Activated CD4-positive, alpha-beta memory T cell treated with anti-CD3 and anti-CD28 coated beads for 36 hours (primary cell): ENCODE data around the gene MRPL41. TPM values are rescaled to one million over a fixed set of nuclear protein-coding genes. Genes with fewer than 3 reads are reported as not detected.
"Not testable (repeated sequence)": the region's sequence is repeated elsewhere in the genome, so short reads cannot be mapped to it uniquely, and the experiment has no call there.

ENCODE experiments used
- CTCF ChIA-PET: fragments of 350-600 bp; sonication (Branson Sonifier 250); formaldehyde crosslinking; loops from one replicate; lab custom pipeline; 2021; ENCODE audit warnings: antibody characterized with exemption, inconsistent platforms; lab: Charles Lee
- POLR2A ChIA-PET: fragments of 350-600 bp; sonication (Branson Sonifier 250); formaldehyde crosslinking; loops from one replicate; lab custom pipeline; 2021; ENCODE audit warnings: antibody characterized with exemption; lab: Charles Lee
- DNase-seq: peaks from one replicate; pipeline ENCODE4 v3.0.0-alpha.2; 2020
- H3K27ac Mint-ChIP-seq: one replicate; pipeline ENCODE4 v1.8.0; 2021; ENCODE audit warnings: mixed read lengths
- H3K27me3 Mint-ChIP-seq: one replicate; pipeline ENCODE4 v1.8.0; 2021; ENCODE audit warnings: mixed read lengths
- H3K36me3 Mint-ChIP-seq: one replicate; pipeline ENCODE4 v1.8.0; 2021; ENCODE audit warnings: mixed read lengths
- H3K4me1 Mint-ChIP-seq: one replicate; pipeline ENCODE4 v1.8.0; 2021; ENCODE audit warnings: low read depth, mixed read lengths
- H3K4me3 Mint-ChIP-seq: one replicate; pipeline ENCODE4 v1.8.0; 2021; ENCODE audit warnings: mild to moderate bottlenecking, mixed read lengths
- H3K9me3 Mint-ChIP-seq: one replicate; pipeline ENCODE4 v1.8.0; 2021; ENCODE audit warnings: mixed read lengths
- intact Hi-C: fragments of 100-400 bp; cut with micrococcal nuclease; formaldehyde crosslinking; loops from one replicate; pipeline ENCODE4 v1.15.1; 2023
- total RNA-seq, 2 experiments: library from RNA; stranded (reverse); gene quantifications; one replicate each; pipeline ENCODE4 v1.2.3, GENCODE V29; 2021

MRPL41 gene
- total RNA-seq, 2 experiments from 2014 or later = 48.0 to 48.8 TPM

GRCh38 chr9:137530331-137530730 is 21.3 kb upstream of the MRPL41 start:
- intact Hi-C loops = loop anchor here (10.0 kb wide), 1 partner anchor 236 kb away; no protein-coding TSS in a partner anchor
- POLR2A ChIA-PET = no interaction called here
- no peaks in the 10 kb centered on the region for H3K27me3 Mint-ChIP-seq
- H3K4me3 Mint-ChIP-seq = no peak overlapping the region
- H3K9me3 Mint-ChIP-seq = no peaks in the 10 kb centered on the region
- peaks cover 14% of the 10 kb centered on the region for H3K4me1 Mint-ChIP-seq
- DNase-seq = no peak
- no peak overlapping the region for H3K27ac Mint-ChIP-seq
- CTCF ChIA-PET = no interaction called here
- no peaks in the 10 kb centered on the region for H3K36me3 Mint-ChIP-seq

- peaks cover 2% of the 10 kb centered on the region for H3K9me3 Mint-ChIP-seq
- intact Hi-C loops = loop anchor here (10.0 kb wide), 1 partner anchor 236 kb away; no protein-coding TSS in a partner anchor
- H3K36me3 Mint-ChIP-seq = peaks cover 2% of the 10 kb centered on the region
- H3K4me1 Mint-ChIP-seq = peaks cover 17% of the 10 kb centered on the region
- CTCF ChIA-PET = interaction anchor here (0.7 to 1.1 kb wide), 2 partner anchors 11 to 108 kb away, joined by 3 to 4 read pairs; partner anchors contain the start of genes EXD3 and NOXA1
- POLR2A ChIA-PET = no interaction called here
- no peaks in the 10 kb centered on the region for H3K27me3 Mint-ChIP-seq
- no peak for DNase-seq
- no peak overlapping the region for H3K27ac Mint-ChIP-seq
- no peak overlapping the region for H3K4me3 Mint-ChIP-seq
These were observed 20.4 kb upstream of the MRPL41 start for GRCh38 chr9:137531099-137531765.

- DNase-seq, H3K36me3 Mint-ChIP-seq, H3K27ac Mint-ChIP-seq, CTCF ChIA-PET, H3K4me3 Mint-ChIP-seq, H3K9me3 Mint-ChIP-seq, POLR2A ChIA-PET, H3K27me3 Mint-ChIP-seq: not testable (repeated sequence)
- intact Hi-C loops = loop anchor here (10.0 kb wide), 1 partner anchor 238 kb away; no protein-coding TSS in a partner anchor
- peaks cover 27% of the 10 kb centered on the region for H3K4me1 Mint-ChIP-seq
These were observed 18.7 kb upstream of the MRPL41 start for GRCh38 chr9:137532891-137533468.

- H3K9me3 Mint-ChIP-seq = peaks cover 6% of the 10 kb centered on the region
- CTCF ChIA-PET = interaction anchor here (0.7 to 1.5 kb wide), 10 partner anchors 8 to 676 kb away, joined by 3 to 10 read pairs (median 3); partner anchors contain the start of genes EHMT1 and MRPL41
- intact Hi-C loops = loop anchor here (10.0 kb wide), 1 partner anchor 240 kb away; no protein-coding TSS in a partner anchor
- peak; percentile 26 for DNase-seq
- H3K27me3 Mint-ChIP-seq = no peaks in the 10 kb centered on the region
- H3K4me3 Mint-ChIP-seq = no peak overlapping the region
- peak overlapping the region; percentile 30 for H3K27ac Mint-ChIP-seq
- POLR2A ChIA-PET = no interaction called here
- H3K4me1 Mint-ChIP-seq = peaks cover 24% of the 10 kb centered on the region
- peaks cover 5% of the 10 kb centered on the region for H3K36me3 Mint-ChIP-seq
These were observed 17.2 kb upstream of the MRPL41 start for GRCh38 chr9:137534256-137535119.

GRCh38 chr9:137535120-137535428 is 16.6 kb upstream of the MRPL41 start:
- Mint-ChIP-seq H3K36me3 (peaks cover 5% of the 10 kb centered on the region), H3K27me3 (no peaks in the 10 kb centered on the region), H3K27ac (peak overlapping the region; percentile 30), H3K4me3 (no peak overlapping the region), H3K9me3 (peaks cover 6% of the 10 kb centered on the region), H3K4me1 (peaks cover 24% of the 10 kb centered on the region)
- intact Hi-C loops = loop anchor here (10.0 kb wide), 1 partner anchor 240 kb away; no protein-coding TSS in a partner anchor
- POLR2A ChIA-PET = no interaction called here
- no peak for DNase-seq
- CTCF ChIA-PET = interaction anchor here (0.7 to 1.5 kb wide), 10 partner anchors 8 to 675 kb away, joined by 3 to 10 read pairs (median 3); partner anchors contain the start of genes EHMT1 and MRPL41

GRCh38 chr9:137536594-137537131 is 15.0 kb upstream of the MRPL41 start:
- H3K9me3 Mint-ChIP-seq, POLR2A ChIA-PET, H3K36me3 Mint-ChIP-seq, H3K4me3 Mint-ChIP-seq, H3K27me3 Mint-ChIP-seq: not testable (repeated sequence)
- intact Hi-C loops = loop anchor here (10.0 kb wide), 1 partner anchor 242 kb away; no protein-coding TSS in a partner anchor
- CTCF ChIA-PET = interaction anchor here (0.6 kb wide), 1 partner anchor 86 kb away, joined by 4 read pairs; no protein-coding TSS in a partner anchor
- peak; percentile 49 for DNase-seq
- H3K4me1 Mint-ChIP-seq = peaks cover 24% of the 10 kb centered on the region
- H3K27ac Mint-ChIP-seq = peak overlapping the region; percentile 72

DNA sequence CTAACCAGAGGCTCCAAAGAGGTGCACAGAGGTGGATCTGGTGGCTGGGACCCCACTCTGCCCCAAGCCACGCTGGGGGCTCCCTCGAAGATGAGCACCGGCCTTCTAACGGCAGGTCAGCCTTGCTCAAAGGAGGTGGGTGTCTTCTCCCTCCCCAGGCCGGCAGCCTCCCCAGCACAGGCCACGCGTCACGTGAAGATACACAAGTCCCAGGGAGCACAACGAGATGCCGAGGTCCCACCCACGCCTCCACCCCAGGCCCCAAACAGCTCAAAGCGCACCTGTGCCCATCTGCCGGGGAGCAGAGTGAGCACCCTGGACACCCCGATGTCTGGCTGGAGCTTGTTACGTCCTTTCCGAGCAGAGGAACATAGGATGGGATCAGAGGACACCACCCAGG is 13.6 kb upstream of the MRPL41 start:
- Mint-ChIP-seq H3K4me3 (no peak overlapping the region), H3K27me3 (no peaks in the 10 kb centered on the region), H3K27ac (no peak overlapping the region), H3K9me3 (peaks cover 6% of the 10 kb centered on the region), H3K36me3 (peaks cover 5% of the 10 kb centered on the region), H3K4me1 (peaks cover 24% of the 10 kb centered on the region)
- ChIA-PET POLR2A (no interaction called here), CTCF (interaction anchor here (1.1 kb wide), 1 partner anchor 14 kb away, joined by 3 read pairs; the partner anchor contains the start of gene MRPL41)
- intact Hi-C loops = loop anchor here (10.0 kb wide), 1 partner anchor 243 kb away; no protein-coding TSS in a partner anchor
- DNase-seq = no peak

DNA sequence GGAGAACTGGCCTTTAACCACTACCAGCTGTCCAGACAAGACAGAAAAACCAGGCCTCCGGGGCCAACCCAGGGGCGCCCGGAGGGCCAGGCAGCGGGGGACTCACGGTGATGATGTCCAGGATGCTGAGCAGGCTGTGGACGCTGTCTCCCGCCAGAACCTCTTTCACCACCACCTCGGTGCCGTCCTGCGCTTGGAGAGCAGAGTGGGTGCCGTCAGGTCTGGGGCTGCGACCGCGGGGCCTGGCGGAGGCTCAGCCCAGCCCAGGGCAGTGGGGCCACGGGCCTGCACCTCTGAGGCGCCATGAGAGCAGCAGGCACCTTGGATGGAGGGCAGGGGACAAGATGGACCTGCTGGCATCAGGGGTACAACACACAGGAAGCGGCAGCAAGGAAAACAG is 11.1 kb upstream of the MRPL41 start:
- H3K27me3 Mint-ChIP-seq = no peaks in the 10 kb centered on the region
- ChIA-PET CTCF (no interaction called here), POLR2A (no interaction called here)
- DNase-seq = no peak
- intact Hi-C loops = no loop called here
- H3K4me3 Mint-ChIP-seq = no peak overlapping the region
- peaks cover 6% of the 10 kb centered on the region for H3K9me3 Mint-ChIP-seq
- no peak overlapping the region for H3K27ac Mint-ChIP-seq
- peaks cover 19% of the 10 kb centered on the region for H3K4me1 Mint-ChIP-seq
- H3K36me3 Mint-ChIP-seq = peaks cover 5% of the 10 kb centered on the region

DNA sequence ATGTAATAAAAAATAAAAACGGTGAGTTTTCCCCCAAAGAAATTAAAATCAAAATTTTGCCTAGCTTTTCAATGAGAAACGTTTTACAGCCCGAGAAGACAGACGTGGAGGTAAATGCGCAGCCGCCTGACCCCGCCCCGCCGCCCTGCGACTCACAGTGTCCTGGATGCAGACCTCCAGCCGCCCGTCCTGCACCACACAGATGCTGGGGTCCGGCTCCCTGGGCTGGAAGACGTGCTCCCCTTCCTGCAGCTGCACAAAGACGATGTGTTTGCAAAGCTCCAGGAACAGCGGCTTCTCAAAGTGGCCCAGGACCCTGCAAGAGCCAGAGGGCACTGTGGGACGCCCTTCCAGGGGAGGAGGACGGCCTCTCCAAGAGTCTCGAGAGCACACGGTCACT is 9.2 kb upstream of the MRPL41 start:
- Mint-ChIP-seq H3K27ac (no peak overlapping the region), H3K4me1 (peaks cover 7% of the 10 kb centered on the region), H3K36me3 (no peaks in the 10 kb centered on the region), H3K4me3 (no peak overlapping the region), H3K27me3 (no peaks in the 10 kb centered on the region), H3K9me3 (no peaks in the 10 kb centered on the region)
- ChIA-PET POLR2A (interaction anchor here (0.6 kb wide), 1 partner anchor 10 kb away, joined by 3 read pairs; the partner anchor contains the start of gene MRPL41), CTCF (interaction anchor here (1.1 to 2.0 kb wide), 3 partner anchors 9 to 256 kb away, joined by 3 to 7 read pairs (median 4); partner anchors contain the start of gene MRPL41)
- intact Hi-C loops = no loop called here
- DNase-seq = no peak

DNA sequence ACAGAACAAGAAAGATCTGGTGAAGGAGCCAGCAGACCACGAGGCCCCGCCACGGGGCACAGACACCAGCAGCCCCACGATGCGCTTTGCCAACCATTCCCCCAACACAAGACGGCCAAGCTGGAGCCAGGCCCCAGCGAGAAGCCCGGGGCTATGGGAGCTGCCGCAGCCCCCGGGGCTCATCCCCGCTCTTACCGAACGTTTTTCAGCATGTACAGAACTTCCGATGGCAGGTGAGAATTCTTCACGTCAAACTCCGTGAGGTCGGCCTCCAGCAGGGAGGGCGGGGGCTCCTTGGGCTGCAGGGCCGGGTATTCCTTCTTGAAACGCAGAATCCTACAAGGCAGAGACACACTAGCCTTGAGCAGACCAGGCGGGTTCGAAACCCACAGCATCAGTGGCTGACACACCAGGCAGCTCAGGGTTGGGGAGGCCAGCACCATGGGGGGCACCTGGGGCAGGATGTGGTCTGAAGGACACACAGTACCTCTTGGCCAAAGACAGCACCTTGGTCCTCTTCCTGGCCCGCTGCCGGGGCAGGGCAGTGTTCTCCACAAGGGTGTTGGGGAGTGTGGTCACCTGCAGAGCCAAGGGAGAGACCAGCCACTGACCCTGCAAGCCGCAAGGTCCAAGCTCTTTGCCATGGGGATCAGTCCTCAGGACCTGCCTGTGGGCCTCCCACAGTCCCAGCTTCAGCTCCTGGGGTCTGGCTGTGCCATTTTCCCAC is 8.3 kb upstream of the MRPL41 start:
- Mint-ChIP-seq H3K27me3 (no peaks in the 10 kb centered on the region), H3K4me3 (no peak overlapping the region), H3K9me3 (no peaks in the 10 kb centered on the region), H3K4me1 (peaks cover 4% of the 10 kb centered on the region), H3K36me3 (no peaks in the 10 kb centered on the region), H3K27ac (no peak overlapping the region)
- intact Hi-C loops = no loop called here
- ChIA-PET POLR2A (no interaction called here), CTCF (interaction anchor here (1.3 to 2.0 kb wide), 3 partner anchors 8 to 12 kb away, joined by 3 to 7 read pairs (median 4); partner anchors contain the start of gene MRPL41)
- no peak for DNase-seq
